Immature natural killer cell (primary cell): ENCODE data around the gene MMP27. TPM values are rescaled to one million over a fixed set of nuclear protein-coding genes. Genes with fewer than 3 reads are reported as not detected.
"Not testable (repeated sequence)": the region's sequence is repeated elsewhere in the genome, so short reads cannot be mapped to it uniquely, and the experiment has no call there.

ENCODE experiments used
- DNase-seq, 3 donors: peaks; one replicate each; pipeline ENCODE4 v3.0.0; 2022; ENCODE audit warnings: mixed read lengths in 1 of 3
- H3K27ac Mint-ChIP-seq, 6 donors: one replicate each; pipeline ENCODE4 v1.8.0; 2020; ENCODE audit warnings: mixed read lengths in 6 of 6, mild to moderate bottlenecking in 5 of 6, inconsistent platforms in 4 of 6, moderate library complexity in 3 of 6
- H3K27me3 Mint-ChIP-seq, 3 donors: one replicate each; pipeline ENCODE4 v1.8.0; 2020 to 2021; ENCODE audit warnings: low read depth in 3 of 3, mild to moderate bottlenecking in 3 of 3, mixed read lengths in 3 of 3, moderate library complexity in 3 of 3, inconsistent platforms in 1 of 3
- H3K36me3 Mint-ChIP-seq, 3 donors: one replicate each; pipeline ENCODE4 v1.8.0; 2020; ENCODE audit warnings: mixed read lengths in 3 of 3, inconsistent platforms in 2 of 3, mild to moderate bottlenecking in 2 of 3
- H3K4me1 Mint-ChIP-seq, 2 donors: one replicate each; pipeline ENCODE4 v1.8.0; 2020; ENCODE audit warnings: inconsistent platforms in 2 of 2, mild to moderate bottlenecking in 2 of 2, mixed read lengths in 2 of 2, moderate library complexity in 1 of 2
- H3K4me3 Mint-ChIP-seq, 5 donors: one replicate each; pipeline ENCODE4 v1.8.0; 2020; ENCODE audit warnings: mild to moderate bottlenecking in 5 of 5, mixed read lengths in 5 of 5, inconsistent platforms in 3 of 5, moderate library complexity in 3 of 5
- H3K9me3 Mint-ChIP-seq, 6 donors: one replicate each; pipeline ENCODE4 v1.8.0; 2020; ENCODE audit warnings: mild to moderate bottlenecking in 6 of 6, mixed read lengths in 6 of 6, inconsistent platforms in 4 of 6, moderate library complexity in 3 of 6
- polyA plus RNA-seq, 3 donors: library from polyadenylated mRNA; unstranded; fragments of 300-500 nt; fragmentation: Illumina TruSeq; gene quantifications; one replicate each; pipeline ENCODE4 v1.2.3, GENCODE V29; 2021

Gene MMP27, protein sequence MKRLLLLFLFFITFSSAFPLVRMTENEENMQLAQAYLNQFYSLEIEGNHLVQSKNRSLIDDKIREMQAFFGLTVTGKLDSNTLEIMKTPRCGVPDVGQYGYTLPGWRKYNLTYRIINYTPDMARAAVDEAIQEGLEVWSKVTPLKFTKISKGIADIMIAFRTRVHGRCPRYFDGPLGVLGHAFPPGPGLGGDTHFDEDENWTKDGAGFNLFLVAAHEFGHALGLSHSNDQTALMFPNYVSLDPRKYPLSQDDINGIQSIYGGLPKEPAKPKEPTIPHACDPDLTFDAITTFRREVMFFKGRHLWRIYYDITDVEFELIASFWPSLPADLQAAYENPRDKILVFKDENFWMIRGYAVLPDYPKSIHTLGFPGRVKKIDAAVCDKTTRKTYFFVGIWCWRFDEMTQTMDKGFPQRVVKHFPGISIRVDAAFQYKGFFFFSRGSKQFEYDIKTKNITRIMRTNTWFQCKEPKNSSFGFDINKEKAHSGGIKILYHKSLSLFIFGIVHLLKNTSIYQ
- not detected for polyA plus RNA-seq

DNA sequence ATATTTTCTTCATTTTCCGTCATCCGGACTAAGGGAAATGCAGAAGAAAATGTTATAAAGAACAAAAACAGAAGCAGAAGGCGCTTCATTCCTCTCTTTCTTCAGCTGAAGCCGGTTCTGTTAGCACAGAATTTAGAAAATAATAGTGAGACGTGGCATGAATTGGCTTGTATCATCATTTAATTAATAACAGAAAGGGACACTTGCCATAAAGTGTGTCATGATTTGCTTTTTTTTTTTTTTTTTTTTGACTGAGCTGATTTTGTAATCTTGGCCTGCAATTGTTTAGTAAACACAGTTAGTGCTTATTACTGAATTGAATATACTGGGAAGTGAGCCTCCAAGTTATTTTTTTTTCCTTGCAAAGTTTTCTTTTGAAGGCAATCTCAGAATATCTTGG, at the start of gene MMP27:
Gene MMP27, minus strand, starts transcription at position 144 of the 400 bp plus-strand sequence. Its CDS starts 55 bp downstream, at position 89.
- no peak within 1 kb of the TSS for H3K4me3 Mint-ChIP-seq
- H3K9me3 Mint-ChIP-seq, result peaks cover 0 to 1% (median 0%) of the 10 kb centered on the region in 6 donors
- peaks cover 1 to 10% (median 4%) of the 10 kb centered on the region in 3 donors for H3K27me3 Mint-ChIP-seq
- H3K27ac Mint-ChIP-seq, result no peak within 1 kb of the TSS
- no peak for DNase-seq
- H3K4me1 Mint-ChIP-seq, result no peaks in the 10 kb centered on the region
- H3K36me3 Mint-ChIP-seq, result no peaks in the 10 kb centered on the region

DNA sequence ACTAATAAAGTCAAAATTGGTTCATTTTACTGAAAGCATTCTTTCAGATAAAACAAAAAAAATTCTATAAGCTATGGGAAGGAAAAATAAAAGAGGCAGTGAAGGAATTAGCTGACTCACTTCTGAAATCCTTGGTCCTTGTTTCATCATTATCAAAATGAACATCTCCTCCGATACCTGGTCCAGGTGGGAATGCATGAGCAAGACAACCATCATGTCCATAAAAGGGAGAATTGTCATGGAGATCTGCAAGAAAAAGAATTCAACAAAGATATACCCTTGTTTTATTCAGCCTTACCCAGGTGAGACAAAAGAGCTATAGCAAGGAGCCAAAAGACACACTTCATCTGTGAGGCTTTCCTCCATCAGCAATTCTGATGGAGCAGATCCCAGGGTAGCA, 47.7 kb upstream of the MMP27 start:
- Mint-ChIP-seq H3K4me1 (no peaks in the 10 kb centered on the region), H3K36me3 (no peaks in the 10 kb centered on the region), H3K27ac (no peak overlapping the region), H3K27me3 (peaks cover 0 to 7% (median 1%) of the 10 kb centered on the region in 3 donors), H3K4me3 (no peak overlapping the region), H3K9me3 (peaks cover 0 to 17% (median 1%) of the 10 kb centered on the region in 6 donors)
- no peak for DNase-seq

DNA sequence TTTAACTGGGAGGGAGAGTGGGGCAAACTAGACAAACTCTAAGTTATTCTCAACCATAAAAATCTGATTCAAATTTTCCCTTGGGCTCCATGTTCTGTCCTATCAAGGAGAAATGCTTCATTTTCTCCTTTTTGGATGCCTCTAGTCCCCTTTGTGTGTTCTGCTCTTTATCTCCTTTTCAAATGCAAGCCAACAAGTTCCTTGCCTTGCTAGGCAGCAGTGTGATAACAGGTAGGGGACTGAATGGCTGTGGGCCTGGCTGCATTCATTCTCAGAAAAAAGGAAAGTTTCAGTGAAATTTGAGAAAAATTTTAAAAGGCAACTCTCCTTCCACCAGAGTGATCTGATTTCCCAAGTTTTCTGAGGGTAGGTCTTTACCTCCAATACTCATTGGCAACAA, 46.1 kb upstream of the MMP27 start:
- no peak overlapping the region for H3K4me3 Mint-ChIP-seq
- H3K4me1 Mint-ChIP-seq, result no peaks in the 10 kb centered on the region
- no peak for DNase-seq
- H3K36me3 Mint-ChIP-seq, result no peaks in the 10 kb centered on the region
- peaks cover 0 to 4% (median 1%) of the 10 kb centered on the region in 3 donors for H3K27me3 Mint-ChIP-seq
- no peak overlapping the region for H3K27ac Mint-ChIP-seq
- peaks cover 0 to 15% (median 4%) of the 10 kb centered on the region in 6 donors for H3K9me3 Mint-ChIP-seq

DNA sequence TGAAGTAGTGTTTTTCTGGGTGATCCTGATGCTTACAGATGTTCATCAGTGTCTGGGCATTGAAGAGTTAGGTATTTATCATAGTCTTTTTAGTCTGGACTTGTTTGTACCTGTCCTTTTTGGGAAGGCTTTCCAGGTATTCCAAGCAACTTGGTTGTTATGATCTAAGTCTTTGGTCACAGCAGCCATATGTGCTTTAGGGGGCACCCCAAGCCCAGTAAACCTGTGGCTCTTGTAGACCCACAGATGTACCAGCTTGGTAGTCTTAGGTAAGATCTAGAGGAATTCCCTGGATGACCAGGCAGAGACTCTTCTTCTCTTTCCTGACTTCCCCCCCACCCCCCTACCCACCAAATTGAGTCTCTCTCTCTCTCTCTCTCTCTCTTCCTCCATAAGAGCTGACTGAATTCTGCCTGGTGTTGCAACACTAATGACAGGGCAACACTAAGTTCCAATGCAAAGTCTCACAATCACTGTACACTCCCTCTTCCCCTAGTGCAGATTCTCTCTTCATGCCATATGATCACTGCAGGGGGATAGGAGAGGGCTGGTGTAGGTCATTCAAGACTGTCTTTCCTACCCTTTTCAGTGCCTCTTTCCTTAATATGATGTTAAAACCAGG, 43.6 kb upstream of the MMP27 start:
- Mint-ChIP-seq H3K36me3 (no peaks in the 10 kb centered on the region), H3K27me3 (peaks cover 0 to 2% (median 1%) of the 10 kb centered on the region in 3 donors), H3K4me3 (no peak overlapping the region), H3K27ac (no peak overlapping the region), H3K9me3 (peaks cover 0 to 9% (median 3%) of the 10 kb centered on the region in 6 donors), H3K4me1 (no peaks in the 10 kb centered on the region)
- DNase-seq, result no peak

DNA sequence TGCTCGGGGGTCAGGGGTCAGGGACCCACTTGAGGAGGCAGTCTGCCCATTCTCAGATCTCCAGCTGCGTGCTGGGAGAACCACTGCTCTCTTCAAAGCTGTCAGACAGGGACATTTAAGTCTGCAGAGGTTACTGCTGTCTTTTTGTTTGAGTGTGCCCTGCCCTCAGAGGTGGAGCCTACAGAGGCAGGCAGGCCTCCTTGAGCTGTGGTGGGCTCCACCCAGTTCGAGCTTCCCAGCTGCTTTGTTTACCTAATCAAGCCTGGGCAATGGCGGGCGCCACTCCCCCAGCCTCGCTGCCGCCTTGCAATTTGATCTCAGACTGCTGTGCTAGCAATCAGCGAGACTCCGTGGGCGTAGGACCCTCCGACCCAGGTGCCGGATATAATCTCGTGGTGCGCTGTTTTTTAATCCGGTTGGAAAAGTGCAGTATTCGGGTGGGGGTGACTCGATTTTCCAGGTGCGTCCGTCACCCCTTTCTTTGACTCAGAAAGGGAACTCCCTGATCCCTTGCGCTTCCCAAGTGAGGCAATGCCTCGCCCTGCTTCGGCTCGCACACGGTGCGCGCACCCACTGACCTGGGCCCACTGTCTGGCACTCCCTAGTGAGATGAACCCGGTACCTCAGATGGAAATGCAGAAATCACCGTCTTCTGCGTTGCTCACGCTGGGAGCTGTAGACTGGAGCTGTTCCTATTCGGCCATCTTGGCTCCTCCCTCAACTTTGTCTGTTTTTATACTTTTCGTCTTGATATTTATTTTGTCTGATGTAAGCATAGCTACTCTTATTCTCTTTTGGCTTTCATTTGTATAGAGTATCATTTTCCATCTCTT, 41.4 kb upstream of the MMP27 start:
- not testable (repeated sequence) for H3K36me3 Mint-ChIP-seq, DNase-seq, H3K4me1 Mint-ChIP-seq, H3K9me3 Mint-ChIP-seq, H3K27me3 Mint-ChIP-seq, H3K4me3 Mint-ChIP-seq, H3K27ac Mint-ChIP-seq

DNA sequence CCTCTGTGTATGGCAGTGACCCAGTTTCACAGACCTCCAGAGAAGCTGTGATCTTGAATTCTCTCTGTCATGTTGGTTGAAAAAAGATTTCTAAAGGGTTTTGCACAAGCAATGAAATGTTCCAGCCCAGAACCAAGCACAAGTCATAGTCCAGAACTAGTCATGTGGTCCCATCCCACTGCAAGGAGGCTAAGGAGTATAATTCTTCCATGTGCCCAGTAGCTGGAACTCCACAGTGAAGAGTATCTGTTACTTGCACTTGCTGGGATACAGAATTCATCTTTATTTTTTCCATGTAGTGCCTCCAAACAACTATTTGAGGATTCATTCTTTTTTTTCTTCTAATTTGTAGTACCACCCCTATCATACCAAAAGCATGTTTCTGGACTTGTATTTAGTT, 29.1 kb upstream of the MMP27 start:
- peaks cover 0 to 3% (median 0%) of the 10 kb centered on the region in 3 donors for H3K36me3 Mint-ChIP-seq
- H3K9me3 Mint-ChIP-seq, result peaks cover 0 to 6% (median 1%) of the 10 kb centered on the region in 6 donors
- no peak overlapping the region for H3K4me3 Mint-ChIP-seq
- no peak for DNase-seq
- H3K27me3 Mint-ChIP-seq, result peaks cover 0 to 2% (median 0%) of the 10 kb centered on the region in 3 donors
- H3K27ac Mint-ChIP-seq, result no peak overlapping the region
- H3K4me1 Mint-ChIP-seq, result no peaks in the 10 kb centered on the region

DNA sequence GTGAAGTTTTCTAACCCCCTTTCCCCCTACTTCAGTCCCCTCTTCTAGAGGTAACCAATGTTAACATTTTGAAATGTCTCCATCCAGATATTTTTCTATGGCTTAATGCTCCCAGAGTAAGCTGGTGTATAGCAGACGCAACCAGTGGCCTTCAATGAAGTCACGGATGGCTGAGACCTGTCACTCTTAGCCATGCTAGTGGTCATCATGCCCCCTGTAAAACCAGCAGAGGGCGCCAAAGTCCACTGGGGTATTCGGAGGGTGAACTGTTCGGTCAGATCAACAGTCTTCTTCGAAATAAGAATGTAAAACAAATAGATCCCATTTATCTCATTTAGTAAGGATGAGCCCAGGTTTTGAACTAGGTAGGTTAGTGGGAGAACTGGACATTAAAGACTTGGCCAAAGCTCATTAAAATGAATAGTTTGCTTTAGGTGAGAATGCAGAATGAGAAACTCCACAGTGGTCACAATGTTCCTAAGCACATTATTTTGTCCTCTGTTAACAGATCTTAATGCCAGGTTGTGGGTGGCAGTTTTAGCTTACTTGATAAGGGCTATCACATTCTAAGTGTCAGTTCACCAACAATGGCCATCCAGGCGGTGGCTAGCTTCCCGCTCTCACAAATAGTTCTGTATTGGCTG, 27.8 kb upstream of the MMP27 start:
- DNase-seq, result no peak
- no peak overlapping the region for H3K27ac Mint-ChIP-seq

DNA sequence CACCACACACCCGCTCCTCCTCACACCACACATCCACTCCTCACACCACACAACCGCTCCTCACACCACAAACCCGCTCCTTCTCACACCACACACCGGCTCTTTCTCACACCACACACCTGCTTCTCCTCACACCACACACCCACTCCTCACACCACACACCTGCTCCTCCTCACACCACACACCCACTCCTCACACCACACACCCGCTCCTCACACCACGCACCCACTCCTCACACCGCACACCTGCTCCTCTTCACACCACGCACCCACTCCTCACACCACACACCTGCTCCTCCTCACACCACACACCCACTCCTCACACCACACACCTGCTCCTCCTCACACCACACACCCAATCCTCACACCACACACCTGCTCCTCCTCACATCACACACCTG, 25.4 kb upstream of the MMP27 start:
- not testable (repeated sequence) for H3K4me3 Mint-ChIP-seq, H3K4me1 Mint-ChIP-seq, DNase-seq, H3K27me3 Mint-ChIP-seq, H3K27ac Mint-ChIP-seq, H3K9me3 Mint-ChIP-seq, H3K36me3 Mint-ChIP-seq

More for the DNA sequence above, 27.8 kb upstream of the MMP27 start:
- peaks cover 0 to 3% (median 0%) of the 10 kb centered on the region in 3 donors for H3K36me3 Mint-ChIP-seq
- H3K4me3 Mint-ChIP-seq, result no peak overlapping the region
- peaks cover 0 to 8% (median 3%) of the 10 kb centered on the region in 6 donors for H3K9me3 Mint-ChIP-seq
- H3K4me1 Mint-ChIP-seq, result no peaks in the 10 kb centered on the region
- peaks cover 0 to 2% (median 0%) of the 10 kb centered on the region in 3 donors for H3K27me3 Mint-ChIP-seq

DNA sequence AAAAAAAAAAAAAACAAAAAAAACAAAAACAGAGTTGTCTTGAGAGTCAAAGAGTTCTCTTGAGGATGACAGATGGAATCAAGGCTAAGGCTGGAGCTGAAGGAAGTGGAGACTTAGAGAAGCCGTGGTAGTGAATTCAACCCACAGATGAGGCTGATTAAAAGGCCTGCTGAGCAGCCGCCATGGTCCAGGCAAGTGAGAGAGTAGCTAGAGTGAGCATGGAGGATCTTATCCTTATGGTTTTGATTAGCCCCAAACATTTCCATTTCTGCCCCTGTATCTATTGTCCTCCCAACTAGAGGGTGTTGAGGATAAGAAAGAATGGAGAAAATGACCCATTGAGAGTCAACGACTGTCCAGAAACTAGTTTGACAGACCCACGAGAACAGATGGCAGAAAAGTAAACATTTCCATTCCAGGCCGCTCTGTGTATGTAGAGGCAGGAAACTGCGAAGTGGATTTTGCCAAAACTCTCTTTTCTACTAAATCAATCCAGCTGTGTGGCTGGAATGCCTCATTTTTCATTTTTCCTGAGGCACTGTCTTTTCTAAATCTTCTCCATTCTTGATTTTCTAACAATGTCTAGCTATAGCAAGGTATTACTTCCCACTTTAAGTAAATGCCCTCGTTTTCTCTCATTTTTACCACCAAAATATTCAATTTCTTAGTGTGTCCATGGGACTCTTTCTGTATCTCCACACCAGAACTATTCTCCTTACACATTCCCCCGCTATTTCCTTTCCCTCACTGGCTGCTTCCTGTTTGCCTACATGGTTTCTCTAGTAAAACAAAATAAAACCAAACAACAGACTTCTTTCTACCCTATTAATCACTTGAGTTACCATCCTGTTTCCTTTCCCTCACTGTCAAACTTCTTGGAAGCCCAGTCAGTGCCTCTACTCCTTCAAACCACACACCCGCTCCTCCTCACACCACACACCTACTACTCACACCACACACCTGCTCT, 24.6 kb upstream of the MMP27 start:
- peaks cover 0 to 2% (median 0%) of the 10 kb centered on the region in 3 donors for H3K27me3 Mint-ChIP-seq
- H3K27ac Mint-ChIP-seq, result no peak overlapping the region
- peaks cover 0 to 3% (median 0%) of the 10 kb centered on the region in 3 donors for H3K36me3 Mint-ChIP-seq
- DNase-seq, result no peak
- no peak overlapping the region for H3K4me3 Mint-ChIP-seq
- H3K4me1 Mint-ChIP-seq, result no peaks in the 10 kb centered on the region
- peaks cover 0 to 8% (median 0%) of the 10 kb centered on the region in 6 donors for H3K9me3 Mint-ChIP-seq

DNA sequence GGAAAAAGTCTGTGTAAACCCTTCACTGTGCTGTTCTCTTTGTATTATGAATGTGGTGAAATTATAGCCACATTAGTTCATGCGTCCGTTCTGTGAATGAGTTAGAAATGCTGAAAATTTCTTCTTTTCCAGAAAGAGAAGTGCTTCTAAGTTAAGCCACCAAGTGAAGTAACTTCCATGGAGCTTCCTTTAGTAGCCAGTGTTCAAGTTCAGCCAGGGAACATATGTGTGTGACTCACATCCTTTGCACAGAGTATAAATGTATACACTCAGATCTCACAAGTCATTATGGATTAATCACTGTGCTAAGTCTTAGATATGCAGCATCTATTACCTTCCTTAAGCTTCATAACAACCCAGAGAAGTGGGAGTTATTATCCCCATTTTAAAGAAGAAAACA, 22.3 kb upstream of the MMP27 start:
- Mint-ChIP-seq H3K36me3 (peaks cover 0 to 3% (median 0%) of the 10 kb centered on the region in 3 donors), H3K4me1 (no peaks in the 10 kb centered on the region), H3K27me3 (peaks cover 0 to 2% (median 1%) of the 10 kb centered on the region in 3 donors), H3K9me3 (peaks cover 0 to 8% (median 0%) of the 10 kb centered on the region in 6 donors), H3K4me3 (no peak overlapping the region), H3K27ac (no peak overlapping the region)
- no peak for DNase-seq

DNA sequence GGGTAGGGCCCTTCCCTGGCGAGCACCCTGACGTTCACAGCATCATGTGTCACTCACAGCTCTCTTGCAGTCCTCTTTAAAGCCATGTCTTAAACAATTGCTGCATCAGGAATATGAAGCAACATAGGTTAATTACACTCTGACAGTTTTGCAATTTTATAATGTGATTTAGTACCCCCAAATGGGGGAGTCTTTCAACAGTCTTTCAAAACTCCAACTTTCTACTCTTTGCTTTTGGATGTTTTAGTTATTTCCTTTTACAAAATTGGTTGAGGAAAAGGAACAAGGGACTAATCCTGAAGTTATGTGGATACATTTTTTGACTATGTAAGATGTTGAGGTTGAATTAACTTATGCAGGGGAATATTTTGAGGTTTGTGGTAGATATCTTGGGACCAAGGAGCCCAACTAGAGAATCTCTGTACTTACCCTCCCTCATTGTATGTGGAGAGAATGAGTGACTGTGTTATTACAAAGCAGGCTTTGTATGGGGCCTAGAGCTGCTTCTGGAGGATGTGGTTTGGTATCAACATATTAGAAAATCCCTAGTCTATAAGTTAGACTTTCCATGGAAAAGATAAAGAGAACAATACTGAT, 19.4 kb upstream of the MMP27 start, which contains the start of gene MMP8:
Gene MMP8, minus strand, starts transcription at position 51 of the 597 bp plus-strand sequence. CDS start 99 bp downstream, outside the sequence.
- Mint-ChIP-seq H3K27me3 (peaks cover 0 to 2% (median 1%) of the 10 kb centered on the region in 3 donors), H3K27ac (no peak within 1 kb of the TSS), H3K4me1 (no peaks in the 10 kb centered on the region), H3K36me3 (no peaks in the 10 kb centered on the region), H3K4me3 (no peak within 1 kb of the TSS), H3K9me3 (peaks cover 0 to 8% (median 0%) of the 10 kb centered on the region in 6 donors)
- DNase-seq, result no peak

DNA sequence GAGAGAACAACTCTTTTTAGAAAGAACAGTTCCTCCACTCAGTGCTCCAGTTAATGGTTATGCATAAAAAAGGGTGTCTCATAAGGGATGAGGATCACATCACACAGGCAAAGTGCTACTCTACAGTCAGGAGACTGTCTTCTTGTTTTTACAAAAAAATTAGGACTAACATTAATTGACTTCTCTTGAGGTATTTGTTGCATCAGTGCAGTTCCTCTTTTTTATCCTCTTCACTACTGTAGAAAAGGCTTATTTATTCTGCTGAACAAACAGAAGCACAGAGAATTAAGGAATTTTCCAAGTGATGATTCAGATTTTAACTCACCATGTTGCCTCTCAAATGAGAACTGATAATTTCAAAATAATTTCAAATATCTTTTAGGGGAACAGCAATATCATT, 17.3 kb upstream of the MMP27 start:
- peaks cover 0 to 2% (median 1%) of the 10 kb centered on the region in 3 donors for H3K27me3 Mint-ChIP-seq
- no peak overlapping the region for H3K27ac Mint-ChIP-seq
- no peaks in the 10 kb centered on the region for H3K36me3 Mint-ChIP-seq
- peaks cover 0 to 2% (median 0%) of the 10 kb centered on the region in 6 donors for H3K9me3 Mint-ChIP-seq
- H3K4me3 Mint-ChIP-seq, result no peak overlapping the region
- DNase-seq, result no peak
- no peaks in the 10 kb centered on the region for H3K4me1 Mint-ChIP-seq
